GM18499 (cell line): ENCODE results near the gene SCD.

Source experiments
- ATAC-seq: cut with Tn5 transposase; IDR thresholded peaks from one replicate; pipeline ENCODE4 v1.9.1; 2021; ENCODE audit warnings: moderate number of reproducible peaks; ENCODE audit not compliant: insufficient read depth, unreplicated experiment

Gene SCD

GRCh38 chr10:100391163-100392002 is 44.4 kb downstream of the SCD start:
- ATAC-seq = no peak

GRCh38 chr10:100392686-100393003 is 45.6 kb downstream of the SCD start:
- ATAC-seq = no peak

- no peak for ATAC-seq
Observed at GRCh38 chr10:100395626-100396025, 48.6 kb downstream of the SCD start.

GRCh38 chr10:100396605-100397004 is 49.6 kb downstream of the SCD start:
- no peak for ATAC-seq

GRCh38 chr10:100401631-100402328 is 54.7 kb downstream of the SCD start:
- no peak for ATAC-seq

GRCh38 chr10:100403734-100404133 is 56.7 kb downstream of the SCD start:
- no peak for ATAC-seq

GRCh38 chr10:100413173-100413572 is 66.1 kb downstream of the SCD start:
- no peak for ATAC-seq
